IPS-15b (cell line): Measurements from ENCODE around the gene THADA.

Experiments
- H3K27me3 ChIP-seq: one replicate; pipeline ENCODE4 v1.6.1; 2013; ENCODE audit warnings: low read length; ENCODE audit not compliant: control insufficient read depth, insufficient read depth
- H3K36me3 ChIP-seq: one replicate; pipeline ENCODE4 v1.6.1; 2013; ENCODE audit warnings: low read length; ENCODE audit not compliant: control insufficient read depth, insufficient read depth
- H3K4me1 ChIP-seq: one replicate; pipeline ENCODE4 v1.6.1; 2013; ENCODE audit warnings: mild to moderate bottlenecking, low read length; ENCODE audit not compliant: control insufficient read depth, insufficient read depth
- H3K4me3 ChIP-seq: one replicate; pipeline ENCODE4 v1.5.1; 2013; ENCODE audit warnings: low read depth, low read length
- H3K9ac ChIP-seq: one replicate; pipeline ENCODE4 v1.6.1; 2013; ENCODE audit warnings: low read depth, mild to moderate bottlenecking, low read length
- H3K9me3 ChIP-seq: one replicate; pipeline ENCODE4 v1.6.1; 2013; ENCODE audit warnings: mild to moderate bottlenecking, low read length; ENCODE audit not compliant: control insufficient read depth, insufficient read depth

Gene THADA

DNA sequence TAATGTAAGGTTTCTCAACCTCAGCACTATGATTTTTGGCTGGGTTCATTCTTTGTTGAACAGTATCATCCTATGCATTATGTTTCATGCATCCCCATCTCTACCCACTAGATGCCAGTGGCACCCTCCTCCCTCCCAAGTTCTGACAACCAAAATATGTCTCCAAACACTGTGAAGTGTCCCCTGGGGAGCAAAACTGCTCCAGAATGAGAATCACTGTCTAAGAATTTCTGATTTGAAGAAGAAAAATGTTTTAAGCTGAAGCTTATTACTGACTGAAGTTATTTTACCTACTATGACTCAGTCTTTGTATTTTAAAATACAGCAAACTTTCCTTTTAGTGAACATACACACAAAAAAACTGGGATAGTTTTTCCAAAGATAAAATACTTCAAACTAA, 3.4 kb downstream of the THADA start:
- Histone ChIP-seq H3K36me3 (peaks cover 8% of the 10 kb centered on the region), H3K9me3 (no peaks in the 10 kb centered on the region), H3K9ac (no peak overlapping the region), H3K27me3 (no peaks in the 10 kb centered on the region), H3K4me3 (no peak overlapping the region), H3K4me1 (no peaks in the 10 kb centered on the region)

DNA sequence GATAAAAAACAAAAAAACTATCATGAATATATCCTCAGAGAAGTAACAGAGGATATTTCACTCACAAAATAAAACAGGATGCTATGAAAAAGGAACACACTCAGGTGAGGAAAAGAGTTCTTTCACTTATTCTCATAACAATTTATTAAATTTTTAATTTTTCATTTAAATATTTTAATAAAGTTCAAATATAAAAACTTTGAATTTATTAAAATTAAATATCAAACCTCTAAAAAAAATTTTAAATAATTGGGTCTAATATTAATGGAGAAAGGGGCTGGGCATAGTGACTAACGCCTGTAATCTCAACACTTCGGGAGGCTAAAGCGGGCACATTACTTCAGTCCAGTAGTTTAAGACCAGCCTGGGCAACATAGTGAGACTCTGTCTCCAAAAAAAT, 10.1 kb downstream of the THADA start:
- Histone ChIP-seq H3K4me3 (no peak overlapping the region), H3K36me3 (peaks cover 2% of the 10 kb centered on the region), H3K9ac (no peak overlapping the region), H3K27me3 (no peaks in the 10 kb centered on the region), H3K4me1 (no peaks in the 10 kb centered on the region), H3K9me3 (no peaks in the 10 kb centered on the region)

DNA sequence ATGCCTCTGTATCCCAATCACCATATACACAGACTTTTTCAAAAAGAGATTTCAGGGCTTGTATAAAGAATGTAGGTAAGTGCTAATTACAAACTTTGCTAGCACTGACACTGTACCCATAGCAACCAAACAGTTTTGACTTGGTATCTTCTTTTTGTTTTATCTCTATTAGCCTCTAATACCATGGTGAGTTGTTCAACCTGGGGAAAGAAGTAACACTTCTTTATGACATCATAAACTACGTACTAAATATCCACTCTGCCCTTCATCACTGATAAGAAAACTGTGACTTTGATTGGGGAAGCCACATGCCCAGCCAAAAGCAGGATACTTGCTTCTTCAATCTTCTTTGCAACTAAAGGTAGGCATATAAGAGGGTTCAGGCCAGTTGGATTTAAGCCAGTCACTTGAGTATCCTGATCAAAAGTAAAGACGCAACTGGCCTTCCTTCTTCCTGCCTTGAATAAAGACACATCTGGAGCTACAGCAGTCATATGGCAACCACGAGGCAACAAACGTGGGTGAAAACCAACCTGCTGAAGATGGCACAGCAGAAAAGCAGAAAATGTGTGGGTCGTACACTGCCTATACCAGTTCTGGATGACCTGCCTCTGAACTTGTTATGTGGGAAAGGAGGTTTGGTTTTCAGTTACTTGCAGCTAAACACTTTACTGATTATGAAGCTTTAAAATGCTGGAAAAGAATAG, 16.4 kb downstream of the THADA start:
- H3K27me3 ChIP-seq = no peaks in the 10 kb centered on the region
- no peak overlapping the region for H3K4me3 ChIP-seq
- H3K9ac ChIP-seq = no peak overlapping the region
- peaks cover 6% of the 10 kb centered on the region for H3K36me3 ChIP-seq
- H3K4me1 ChIP-seq = no peaks in the 10 kb centered on the region
- no peaks in the 10 kb centered on the region for H3K9me3 ChIP-seq

DNA sequence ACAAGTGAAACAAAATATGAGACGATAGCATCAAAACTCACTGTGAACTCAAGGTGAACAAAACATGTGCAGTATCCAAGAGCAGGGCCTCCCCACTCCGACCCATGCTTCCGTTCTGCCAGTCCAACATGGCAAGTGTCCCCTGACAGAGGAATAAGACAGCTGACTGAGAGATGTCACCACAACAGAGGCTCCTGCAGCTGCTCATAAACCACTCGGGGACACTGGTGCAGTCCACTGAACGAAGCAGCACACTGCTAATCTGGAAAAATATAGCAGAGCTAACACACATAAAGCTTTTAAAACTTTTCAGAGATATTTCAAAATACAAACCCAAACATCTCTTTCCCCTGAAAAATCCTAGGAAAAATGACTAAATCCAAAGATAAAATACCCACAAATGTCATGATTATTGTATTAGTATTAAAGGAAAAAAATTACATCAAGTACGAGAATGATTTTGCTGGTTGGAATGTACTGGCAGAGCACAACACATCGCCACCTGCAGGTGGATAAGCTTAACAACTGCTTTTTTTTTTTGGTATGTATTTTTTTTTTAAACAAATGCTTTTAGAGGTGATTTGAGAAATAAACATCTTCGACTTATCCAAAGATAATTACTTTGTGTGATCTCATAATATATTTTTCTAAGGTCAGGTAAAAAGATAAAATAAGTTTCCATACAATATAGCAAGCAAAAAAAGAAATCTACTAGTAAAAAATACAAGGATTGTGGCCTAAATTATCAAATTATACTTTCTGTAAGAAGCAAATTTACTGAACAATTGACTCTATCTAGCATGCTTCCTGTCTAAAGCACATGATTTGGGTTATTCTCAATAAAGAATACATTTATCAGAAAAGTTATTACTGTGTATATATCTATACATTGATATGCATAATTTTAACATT, 18.6 kb downstream of the THADA start:
- no peak overlapping the region for H3K4me3 ChIP-seq
- no peaks in the 10 kb centered on the region for H3K4me1 ChIP-seq
- no peaks in the 10 kb centered on the region for H3K9me3 ChIP-seq
- H3K36me3 ChIP-seq = peaks cover 6% of the 10 kb centered on the region
- H3K27me3 ChIP-seq = no peaks in the 10 kb centered on the region
- no peak overlapping the region for H3K9ac ChIP-seq

DNA sequence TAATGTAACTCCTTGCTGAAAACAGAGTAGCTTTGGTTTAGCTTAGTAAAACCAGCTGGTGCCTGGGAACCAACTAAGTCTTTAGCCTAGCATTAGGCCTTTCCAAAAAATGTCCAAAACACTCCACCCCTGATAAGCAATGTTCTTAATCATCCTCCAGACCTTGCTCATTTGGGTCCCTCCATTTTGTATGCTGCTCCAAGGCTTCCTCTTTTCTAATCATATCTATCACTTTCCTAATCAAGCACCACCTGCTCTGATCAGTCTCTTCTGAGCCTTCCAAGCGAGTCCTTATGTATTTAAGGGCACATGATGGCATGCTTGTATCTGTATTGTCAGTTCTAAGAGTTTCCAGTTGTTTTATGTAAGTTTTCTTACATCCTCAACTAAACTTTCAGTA, 23.6 kb downstream of the THADA start:
- Histone ChIP-seq H3K4me3 (no peak overlapping the region), H3K4me1 (no peaks in the 10 kb centered on the region), H3K27me3 (no peaks in the 10 kb centered on the region), H3K9me3 (no peaks in the 10 kb centered on the region), H3K36me3 (no peaks in the 10 kb centered on the region), H3K9ac (no peak overlapping the region)

DNA sequence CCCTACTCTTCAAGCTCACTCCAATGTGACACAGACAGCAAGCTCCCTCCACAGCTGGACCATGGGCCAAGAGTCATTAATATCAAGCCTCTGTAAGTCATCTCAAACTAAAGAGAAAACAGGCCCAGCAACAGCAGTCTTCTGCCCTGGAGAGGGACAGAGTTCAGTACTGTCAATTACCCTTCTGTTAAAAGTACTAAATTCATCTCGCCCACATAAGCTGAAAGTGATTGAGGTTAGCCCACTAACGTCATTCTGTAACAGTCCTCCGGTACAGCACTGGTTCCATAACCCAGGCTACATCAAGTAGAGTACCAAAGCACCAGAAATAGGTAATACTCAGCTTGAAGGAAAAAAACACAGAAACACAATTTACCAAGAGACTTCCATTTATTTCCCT, 25.9 kb downstream of the THADA start:
- H3K27me3 ChIP-seq = no peaks in the 10 kb centered on the region
- H3K4me3 ChIP-seq = no peak overlapping the region
- no peak overlapping the region for H3K9ac ChIP-seq
- H3K36me3 ChIP-seq = no peaks in the 10 kb centered on the region
- no peaks in the 10 kb centered on the region for H3K4me1 ChIP-seq
- no peaks in the 10 kb centered on the region for H3K9me3 ChIP-seq

DNA sequence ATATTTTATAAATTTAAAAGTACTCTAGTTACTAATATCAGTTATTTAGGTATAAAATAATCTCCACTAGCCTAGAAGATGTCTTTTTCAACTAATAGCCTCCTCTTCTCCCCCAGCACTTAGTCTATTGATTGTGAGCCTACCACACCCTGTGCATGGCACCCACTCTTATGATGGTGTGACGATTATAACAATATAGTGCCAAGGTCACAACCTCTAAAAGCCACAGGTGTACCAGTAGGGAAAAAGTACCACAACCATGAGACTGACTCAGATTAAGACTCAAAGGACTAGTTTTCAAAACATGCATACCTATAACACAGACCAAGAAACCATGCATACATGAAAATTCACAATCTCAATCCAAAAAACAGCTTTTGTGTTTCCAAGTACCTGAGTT, 27.6 kb downstream of the THADA start:
- no peaks in the 10 kb centered on the region for H3K36me3 ChIP-seq
- no peak overlapping the region for H3K4me3 ChIP-seq
- H3K9ac ChIP-seq = no peak overlapping the region
- no peaks in the 10 kb centered on the region for H3K9me3 ChIP-seq
- no peaks in the 10 kb centered on the region for H3K4me1 ChIP-seq
- no peaks in the 10 kb centered on the region for H3K27me3 ChIP-seq

DNA sequence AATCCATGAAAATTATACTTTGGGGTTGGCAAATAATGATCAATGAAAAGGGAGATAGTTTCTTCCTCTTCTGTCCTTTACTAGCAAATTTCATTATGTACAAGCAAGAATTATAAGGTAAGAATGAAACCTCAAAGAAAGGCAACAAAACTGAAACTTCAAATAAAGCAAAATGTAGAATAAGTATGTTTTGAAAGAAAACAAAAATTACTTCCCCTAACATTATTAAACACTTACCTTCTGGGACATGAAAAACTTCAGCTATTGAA, 29.4 kb downstream of the THADA start:
- Histone ChIP-seq H3K4me1 (no peaks in the 10 kb centered on the region), H3K9me3 (no peaks in the 10 kb centered on the region), H3K36me3 (no peaks in the 10 kb centered on the region), H3K27me3 (no peaks in the 10 kb centered on the region), H3K9ac (no peak overlapping the region), H3K4me3 (no peak overlapping the region)

DNA sequence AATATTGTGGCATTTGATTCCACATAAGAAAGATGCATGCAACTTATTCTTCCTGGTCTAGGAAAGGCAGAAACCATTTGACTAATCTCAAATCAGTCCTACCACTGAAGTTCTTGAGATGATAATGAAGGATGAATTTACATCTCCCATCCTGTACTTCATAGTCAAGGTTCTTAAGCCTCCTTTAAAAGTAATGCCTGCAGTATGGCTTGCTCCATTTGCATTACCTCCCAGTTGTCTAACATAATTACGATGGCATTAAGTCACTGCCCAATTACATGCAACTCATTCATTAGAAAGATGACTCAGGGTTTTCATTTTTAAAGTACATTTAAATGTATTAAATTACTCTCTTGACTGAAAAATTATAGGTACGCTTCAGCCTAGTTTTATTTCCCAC, 32.2 kb downstream of the THADA start:
- Histone ChIP-seq H3K4me1 (no peaks in the 10 kb centered on the region), H3K4me3 (no peak overlapping the region), H3K9ac (no peak overlapping the region), H3K27me3 (no peaks in the 10 kb centered on the region), H3K36me3 (no peaks in the 10 kb centered on the region), H3K9me3 (no peaks in the 10 kb centered on the region)

DNA sequence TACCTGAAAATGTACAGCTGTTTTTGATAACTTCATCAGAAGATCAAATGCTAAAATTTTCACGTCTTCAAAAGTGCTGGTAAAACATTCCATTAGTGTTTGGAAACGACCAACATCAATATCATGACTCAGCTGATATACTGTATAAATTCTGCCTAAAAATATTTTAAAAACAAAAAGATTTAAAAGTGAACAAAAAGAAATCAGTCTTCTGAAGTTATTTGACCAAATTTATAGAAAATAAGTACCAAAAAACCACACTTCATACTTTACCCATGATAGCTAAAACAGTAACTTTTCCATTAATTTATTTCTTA, 35.6 kb downstream of the THADA start:
- no peaks in the 10 kb centered on the region for H3K27me3 ChIP-seq
- no peaks in the 10 kb centered on the region for H3K9me3 ChIP-seq
- H3K4me1 ChIP-seq = no peaks in the 10 kb centered on the region
- H3K4me3 ChIP-seq = no peak overlapping the region
- no peak overlapping the region for H3K9ac ChIP-seq
- no peaks in the 10 kb centered on the region for H3K36me3 ChIP-seq

DNA sequence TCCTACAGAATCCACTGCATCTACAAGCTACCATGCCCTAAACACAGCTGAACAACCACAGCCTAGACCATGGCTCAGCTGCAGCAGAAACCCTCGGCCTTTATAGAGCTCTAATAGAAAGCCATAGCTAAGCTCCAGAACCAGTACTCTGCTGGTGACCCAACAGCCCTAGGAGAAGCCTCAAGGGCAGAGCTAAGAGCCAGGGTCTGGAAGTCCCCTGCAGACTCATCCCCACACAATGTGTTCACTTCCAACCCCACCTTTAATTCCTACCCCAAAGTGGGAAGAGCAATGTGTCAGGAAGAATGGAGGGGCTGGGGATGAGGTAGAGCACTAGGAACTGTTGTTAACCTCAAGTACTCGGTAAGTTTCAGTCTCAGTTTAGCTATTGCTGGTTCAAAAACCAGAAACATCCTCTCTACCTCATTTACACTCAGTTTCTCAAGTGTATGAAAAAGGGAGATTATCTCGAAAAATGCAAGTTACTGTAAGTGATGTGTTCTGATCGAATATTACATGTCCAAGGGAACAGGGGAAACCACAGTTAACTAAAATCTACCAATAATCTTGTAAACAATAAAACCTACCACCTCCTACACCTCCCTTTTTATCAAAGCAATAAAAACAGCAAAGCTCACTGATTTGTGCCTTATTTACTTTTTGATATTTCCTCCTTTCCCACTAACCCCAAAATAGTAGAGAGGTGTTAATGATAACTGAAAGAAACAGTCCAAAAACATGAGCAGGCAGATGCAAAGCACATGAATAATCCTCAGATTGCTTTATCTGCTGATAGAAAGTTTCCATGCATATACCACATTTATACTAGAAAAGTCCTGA, 36.2 kb downstream of the THADA start:
- Histone ChIP-seq H3K4me1 (no peaks in the 10 kb centered on the region), H3K9me3 (no peaks in the 10 kb centered on the region), H3K36me3 (no peaks in the 10 kb centered on the region), H3K9ac (no peak overlapping the region), H3K27me3 (no peaks in the 10 kb centered on the region), H3K4me3 (no peak overlapping the region)

DNA sequence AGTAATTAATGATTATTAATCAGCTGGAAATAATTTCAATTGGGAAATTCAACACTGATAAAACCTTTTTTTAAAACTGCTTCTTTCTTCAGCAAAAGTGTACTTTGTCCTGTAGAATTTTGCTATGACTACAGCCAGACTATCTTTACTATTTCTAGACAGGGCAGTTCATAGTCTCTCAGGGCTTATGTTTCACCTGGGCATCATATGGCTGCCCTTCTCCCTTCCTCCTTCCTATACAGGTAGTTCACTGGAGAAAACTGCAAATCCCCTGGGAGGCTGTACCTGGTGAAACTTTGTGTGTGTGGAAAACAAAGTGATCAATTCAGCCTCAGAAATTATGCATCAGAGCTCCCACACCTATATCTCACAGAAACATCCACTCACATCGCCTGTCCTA, 38.6 kb downstream of the THADA start:
- H3K4me1 ChIP-seq = no peaks in the 10 kb centered on the region
- no peaks in the 10 kb centered on the region for H3K9me3 ChIP-seq
- H3K9ac ChIP-seq = no peak overlapping the region
- H3K4me3 ChIP-seq = no peak overlapping the region
- no peaks in the 10 kb centered on the region for H3K36me3 ChIP-seq
- no peaks in the 10 kb centered on the region for H3K27me3 ChIP-seq
